Measurements from ENCODE around the gene ABI3BP. TPM values are rescaled to one million over a fixed set of nuclear protein-coding genes. Genes with fewer than 3 reads are reported as not detected.

The ABI3BP gene
- total RNA-seq, 1 experiment from 2014 or later = 0.28 TPM

DNA sequence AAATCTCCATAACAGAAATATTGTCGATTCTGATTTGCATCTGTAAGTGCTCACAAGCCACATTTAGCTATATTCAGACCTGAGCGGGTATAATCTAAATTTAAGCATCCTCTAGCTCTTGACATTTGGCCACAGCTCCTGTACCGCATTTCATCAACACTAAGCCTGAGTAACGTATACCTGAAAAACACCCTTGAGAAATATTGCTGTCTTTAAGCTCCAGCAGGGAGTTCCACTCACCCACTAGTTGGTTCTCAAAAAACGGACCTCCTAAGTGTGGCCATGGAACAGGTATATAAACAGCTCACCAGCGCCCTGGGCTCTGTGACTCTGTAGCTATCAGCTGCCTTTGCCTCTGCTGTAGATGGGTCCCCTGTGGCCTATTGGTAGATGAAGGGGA lies 80.7 kb downstream of the ABI3BP start:
- no peak overlapping the region for H3T11ph ChIP-seq (ENCODE audit: low read length)
- no CpG with 5 or more reads among the region's 6 CpGs for WGBS (ENCODE audit: extremely low coverage, insufficient read length, low lambda C conversion rate)

More for the DNA sequence above, 80.7 kb downstream of the ABI3BP start:
- Histone ChIP-seq H2BK120ac (ENCODE audit: low read depth, low read length, poor library complexity, severe bottlenecking) (no peak overlapping the region), H3K4me1 (ENCODE audit: insufficient read depth, low read length) (no peaks in the 10 kb centered on the region; the same call in 1 of the 2 replicates), H3K4me2 (ENCODE audit: insufficient read depth, insufficient read length, low read length) (no peak overlapping the region), H3K18ac (ENCODE audit: insufficient read length, low read depth, low read length) (no peak overlapping the region), H3K23ac (ENCODE audit: insufficient read length, low read depth, low read length) (no peak overlapping the region), H2BK20ac (ENCODE audit: low read depth, low read length, poor library complexity, severe bottlenecking) (no peak overlapping the region), H4K91ac (ENCODE audit: insufficient read length, low read depth, low read length) (no peak overlapping the region), H3K14ac (ENCODE audit: insufficient read depth, low read length) (no peak overlapping the region), H3K56ac (ENCODE audit: insufficient read length, low read depth, low read length) (no peak overlapping the region), H3K23me2 (ENCODE audit: insufficient read length, low read depth, low read length, poor library complexity, severe bottlenecking) (no peaks in the 10 kb centered on the region), H3K27me3 (ENCODE audit: insufficient read depth, low read length) (no peaks in the 10 kb centered on the region), H3K27ac (ENCODE audit: insufficient read length, low read depth, low read length) (no peak overlapping the region), H4K20me1 (ENCODE audit: control insufficient read depth, insufficient read depth, insufficient read length) (no peaks in the 10 kb centered on the region), H4K5ac (ENCODE audit: insufficient read length, low read depth, low read length) (no peak overlapping the region), H3K9me3 (ENCODE audit: control insufficient read depth, low read depth, low read length) (no peaks in the 10 kb centered on the region), H2AK5ac (ENCODE audit: insufficient read length, low read length) (no peak overlapping the region), H2BK15ac (ENCODE audit: low read depth, low read length) (no peak overlapping the region), H3K79me2 (ENCODE audit: insufficient read depth, low read length) (no peaks in the 10 kb centered on the region; the same call in 1 of the 2 replicates), H2BK12ac (ENCODE audit: insufficient read length, low read depth, low read length) (no peak overlapping the region), H3K9ac (ENCODE audit: extremely low read depth, insufficient read length, low read length) (no peak overlapping the region), H2BK5ac (ENCODE audit: insufficient read length, low read length) (no peak overlapping the region), H4K8ac (replicated peaks; ENCODE audit: insufficient read length, low read depth, low read length) (no peak overlapping the region), H2AFZ (ENCODE audit: low read length) (no peak overlapping the region), H3K4ac (ENCODE audit: low read depth, low read length) (no peak overlapping the region), H3K79me1 (ENCODE audit: insufficient read depth, low read depth, low read length, poor library complexity, severe bottlenecking) (no peaks in the 10 kb centered on the region)
- TF ChIP-seq, protein P1, sequence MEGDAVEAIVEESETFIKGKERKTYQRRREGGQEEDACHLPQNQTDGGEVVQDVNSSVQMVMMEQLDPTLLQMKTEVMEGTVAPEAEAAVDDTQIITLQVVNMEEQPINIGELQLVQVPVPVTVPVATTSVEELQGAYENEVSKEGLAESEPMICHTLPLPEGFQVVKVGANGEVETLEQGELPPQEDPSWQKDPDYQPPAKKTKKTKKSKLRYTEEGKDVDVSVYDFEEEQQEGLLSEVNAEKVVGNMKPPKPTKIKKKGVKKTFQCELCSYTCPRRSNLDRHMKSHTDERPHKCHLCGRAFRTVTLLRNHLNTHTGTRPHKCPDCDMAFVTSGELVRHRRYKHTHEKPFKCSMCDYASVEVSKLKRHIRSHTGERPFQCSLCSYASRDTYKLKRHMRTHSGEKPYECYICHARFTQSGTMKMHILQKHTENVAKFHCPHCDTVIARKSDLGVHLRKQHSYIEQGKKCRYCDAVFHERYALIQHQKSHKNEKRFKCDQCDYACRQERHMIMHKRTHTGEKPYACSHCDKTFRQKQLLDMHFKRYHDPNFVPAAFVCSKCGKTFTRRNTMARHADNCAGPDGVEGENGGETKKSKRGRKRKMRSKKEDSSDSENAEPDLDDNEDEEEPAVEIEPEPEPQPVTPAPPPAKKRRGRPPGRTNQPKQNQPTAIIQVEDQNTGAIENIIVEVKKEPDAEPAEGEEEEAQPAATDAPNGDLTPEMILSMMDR (conservative IDR thresholded peaks at IDR 0.05) = no peak
- Mint-ChIP-seq H3K27ac (no peak overlapping the region), H3K4me1 (peaks cover 11 to 16% of the 10 kb centered on the region in 2 experiments), H3K27me3 (ENCODE audit: low read depth) (no peaks in the 10 kb centered on the region), H3K9me3 (peaks cover 3 to 4% of the 10 kb centered on the region in 2 experiments; a peak in 2 of 5 replicates), H3K4me3 (no peak overlapping the region), H3K36me3 (ENCODE audit: insufficient read depth in 1 of 3, low read depth in 3 of 3) (no peaks in the 10 kb centered on the region; a peak in 2 of 7 replicates)
- no peak for DNase-seq

All from H9 (cell line).